Stimulated activated CD8-positive, alpha-beta memory T cell treated with anti-CD3 and anti-CD28 coated beads, Interleukin-4, amount 100 ng/mL, for 48 hours (primary cell): Measurements from ENCODE around the gene SEC16B.

ENCODE experiments used
- DNase-seq: peaks from one replicate; pipeline ENCODE4 v3.0.0-alpha.2; 2020

The SEC16B gene

GRCh38 chr1:177978530-177978929 is 8.7 kb upstream of the SEC16B start:
- no peak for DNase-seq

- no peak for DNase-seq
Observed at GRCh38 chr1:177977141-177977540, 7.3 kb upstream of the SEC16B start.

- DNase-seq = no peak
Observed at GRCh38 chr1:177976596-177976995, 6.7 kb upstream of the SEC16B start.

- DNase-seq = no peak
Observed at GRCh38 chr1:177975588-177976495, 6.0 kb upstream of the SEC16B start.

- DNase-seq = no peak
Observed at GRCh38 chr1:177973585-177973984, 3.7 kb upstream of the SEC16B start.

GRCh38 chr1:177969109-177969508 is 749 bp downstream of the SEC16B start:
- DNase-seq = no peak

GRCh38 chr1:177966199-177966598 is 3.7 kb downstream of the SEC16B start:
- no peak for DNase-seq

GRCh38 chr1:177965293-177965692 is 4.6 kb downstream of the SEC16B start:
- DNase-seq = no peak

- DNase-seq = no peak
Observed at GRCh38 chr1:177964336-177964735, 5.5 kb downstream of the SEC16B start.

- DNase-seq = no peak
Observed at GRCh38 chr1:177960939-177961622, 8.8 kb downstream of the SEC16B start.

GRCh38 chr1:177959811-177960515 is 9.9 kb downstream of the SEC16B start:
- no peak for DNase-seq

- DNase-seq = no peak
Observed at GRCh38 chr1:177958092-177958491, 11.8 kb downstream of the SEC16B start.

GRCh38 chr1:177954076-177954475 is 15.8 kb downstream of the SEC16B start:
- DNase-seq = no peak

GRCh38 chr1:177953549-177953948 is 16.3 kb downstream of the SEC16B start:
- no peak for DNase-seq

- no peak for DNase-seq
Observed at GRCh38 chr1:177952691-177953090, 17.2 kb downstream of the SEC16B start.

GRCh38 chr1:177952249-177952648 is 17.6 kb downstream of the SEC16B start:
- DNase-seq = no peak

- DNase-seq = no peak
Observed at GRCh38 chr1:177950506-177950905, 19.4 kb downstream of the SEC16B start.

GRCh38 chr1:177948336-177948972 is 21.4 kb downstream of the SEC16B start:
- peak; percentile 44 for DNase-seq

GRCh38 chr1:177947623-177948022 is 22.2 kb downstream of the SEC16B start:
- DNase-seq = no peak

GRCh38 chr1:177945943-177946650 is 23.8 kb downstream of the SEC16B start:
- peak; percentile 61 for DNase-seq

GRCh38 chr1:177944016-177944949 is 25.6 kb downstream of the SEC16B start:
- DNase-seq = no peak
